ENCODE measurements around the gene RNF214.

The RNF214 gene

DNA sequence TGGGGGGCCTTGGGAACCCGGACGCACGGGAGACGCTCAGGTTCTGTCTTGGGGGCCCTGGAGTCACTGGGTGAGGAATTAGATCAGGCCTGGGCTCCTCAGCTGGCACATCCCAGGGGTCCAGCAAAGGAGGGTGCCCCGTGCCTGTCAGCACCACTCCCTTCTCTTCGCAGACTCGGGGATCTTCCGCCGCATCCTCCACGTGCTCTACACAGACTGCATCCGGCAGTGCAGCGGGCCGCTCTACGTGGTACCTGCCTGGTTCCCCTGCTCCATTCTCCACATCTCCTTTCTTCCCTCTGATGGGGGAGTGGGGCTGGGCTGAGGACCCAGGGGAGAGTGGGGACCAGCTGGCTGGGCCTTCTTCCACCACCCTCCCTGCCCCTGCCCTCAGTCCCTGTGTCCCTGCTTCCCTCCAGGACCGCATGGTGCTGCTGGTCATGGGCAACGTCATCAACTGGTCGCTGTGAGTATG lies 40.0 kb upstream of the RNF214 start:
- Histone ChIP-seq H3K79me2 (ENCODE audit: control insufficient read depth, low read length) (no peaks in the 10 kb centered on the region), H4K20me1 (ENCODE audit: control insufficient read depth, insufficient read depth, low read depth, low read length) (no peaks in the 10 kb centered on the region), H3K27me3 (ENCODE audit: control insufficient read depth, low read length) (no peaks in the 10 kb centered on the region), H3K4me3 (ENCODE audit: low read length) (no peak overlapping the region), H3K4me2 (ENCODE audit: low read length) (no peak overlapping the region), H3K9me3 (ENCODE audit: control insufficient read depth, insufficient read depth, low read length) (no peaks in the 10 kb centered on the region), H3K4me1 (ENCODE audit: control insufficient read depth, low read length) (peaks cover 17% of the 10 kb centered on the region), H3F3A (ENCODE audit: control insufficient read depth, insufficient read depth) (no peaks in the 10 kb centered on the region), H3K36me3 (ENCODE audit: control insufficient read depth, low read length) (peaks cover 6% of the 10 kb centered on the region), H3K9me2 (replicated peaks; ENCODE audit: control insufficient read depth, low read length) (no peaks in the 10 kb centered on the region), H3K27ac (ENCODE audit: low read depth, low read length) (no peak overlapping the region)
- TF ChIP-seq CTCF (IDR thresholded peaks at IDR 0.05; ENCODE audit: low read depth, low read length, poor library complexity, severe bottlenecking) (no peak), EZH2phosphoT487 (IDR thresholded peaks at IDR 0.05; ENCODE audit: borderline replicate concordance, low read length) (no peak)

DNA sequence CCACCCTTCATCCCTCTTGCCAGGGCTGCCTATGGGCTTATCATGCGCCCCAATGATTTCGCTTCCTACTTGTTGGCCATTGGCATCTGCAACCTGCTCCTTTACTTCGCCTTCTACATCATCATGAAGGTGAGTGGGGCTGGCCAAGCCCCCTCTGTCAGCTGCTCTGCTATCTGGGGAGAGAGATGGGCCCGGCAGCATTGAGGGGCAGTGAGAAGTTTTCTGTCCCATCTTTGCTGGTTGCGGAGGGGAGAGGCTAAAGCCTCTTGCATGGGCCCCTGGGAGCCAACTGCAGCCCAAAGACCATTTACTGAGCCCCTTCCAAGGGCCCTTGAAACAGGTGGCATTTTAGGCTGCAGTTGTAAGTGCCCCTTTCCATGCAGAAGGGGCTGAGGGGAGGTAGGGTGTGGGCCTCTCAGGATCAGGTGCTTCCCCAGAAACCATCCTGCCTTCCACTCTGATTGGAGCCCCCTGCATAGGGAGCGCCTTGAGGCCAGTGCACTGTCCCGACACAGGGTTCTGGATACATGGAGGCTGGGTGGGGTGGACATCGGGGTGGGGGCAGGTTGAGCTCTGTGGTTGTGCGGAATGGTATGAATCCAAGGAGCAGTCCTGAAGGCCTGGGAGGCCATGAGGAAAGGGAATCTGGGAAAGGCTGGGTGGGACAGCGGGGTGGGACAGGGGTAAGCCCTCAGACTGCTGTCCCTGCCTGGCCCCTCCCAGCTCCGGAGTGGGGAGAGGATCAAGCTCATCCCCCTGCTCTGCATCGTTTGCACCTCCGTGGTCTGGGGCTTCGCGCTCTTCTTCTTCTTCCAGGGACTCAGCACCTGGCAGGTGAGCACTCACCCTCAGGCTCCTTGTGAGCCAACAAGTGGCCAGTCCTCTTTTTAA lies 39.1 kb upstream of the RNF214 start:
- Histone ChIP-seq H3K79me2 (ENCODE audit: control insufficient read depth, low read length) (no peaks in the 10 kb centered on the region), H3K27ac (ENCODE audit: low read depth, low read length) (no peak overlapping the region), H3F3A (ENCODE audit: control insufficient read depth, insufficient read depth) (no peaks in the 10 kb centered on the region), H3K27me3 (ENCODE audit: control insufficient read depth, low read length) (no peaks in the 10 kb centered on the region), H3K4me2 (ENCODE audit: low read length) (no peak overlapping the region), H3K36me3 (ENCODE audit: control insufficient read depth, low read length) (peaks cover 6% of the 10 kb centered on the region), H3K9me2 (replicated peaks; ENCODE audit: control insufficient read depth, low read length) (no peaks in the 10 kb centered on the region), H3K9me3 (ENCODE audit: control insufficient read depth, insufficient read depth, low read length) (no peaks in the 10 kb centered on the region), H3K4me3 (ENCODE audit: low read length) (no peak overlapping the region), H3K4me1 (ENCODE audit: control insufficient read depth, low read length) (peaks cover 17% of the 10 kb centered on the region), H4K20me1 (ENCODE audit: control insufficient read depth, insufficient read depth, low read depth, low read length) (no peaks in the 10 kb centered on the region)
- TF ChIP-seq EZH2phosphoT487 (IDR thresholded peaks at IDR 0.05; ENCODE audit: borderline replicate concordance, low read length), result no peak
- no peak for TF ChIP-seq CTCF (IDR thresholded peaks at IDR 0.05; ENCODE audit: low read depth, low read length, poor library complexity, severe bottlenecking)

DNA sequence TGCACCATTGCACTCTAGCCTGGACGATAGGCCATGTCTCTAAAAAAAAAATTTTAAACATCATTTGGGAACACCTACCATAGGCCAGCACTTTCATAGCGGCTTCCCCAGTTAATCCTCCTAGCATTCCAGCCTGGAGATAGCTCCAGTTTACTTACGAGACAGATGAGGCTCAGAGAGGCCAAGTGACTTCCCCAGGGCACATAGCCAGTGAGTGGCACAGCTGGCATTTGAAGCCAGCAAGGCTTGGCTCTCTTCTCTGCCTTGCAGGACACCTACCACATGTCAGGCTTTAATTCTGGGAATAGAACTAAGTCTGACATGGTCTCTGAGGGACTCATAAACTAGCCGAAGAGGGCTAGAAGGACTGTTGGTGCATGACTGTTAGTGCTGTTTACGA lies 38.2 kb upstream of the RNF214 start:
- Histone ChIP-seq H4K20me1 (ENCODE audit: control insufficient read depth, insufficient read depth, low read depth, low read length) (no peaks in the 10 kb centered on the region), H3K36me3 (ENCODE audit: control insufficient read depth, low read length) (peaks cover under 1% of the 10 kb centered on the region), H3K4me3 (ENCODE audit: low read length) (no peak overlapping the region), H3F3A (ENCODE audit: control insufficient read depth, insufficient read depth) (no peaks in the 10 kb centered on the region), H3K9me2 (replicated peaks; ENCODE audit: control insufficient read depth, low read length) (no peaks in the 10 kb centered on the region), H3K27me3 (ENCODE audit: control insufficient read depth, low read length) (no peaks in the 10 kb centered on the region), H3K9me3 (ENCODE audit: control insufficient read depth, insufficient read depth, low read length) (no peaks in the 10 kb centered on the region), H3K4me2 (ENCODE audit: low read length) (no peak overlapping the region), H3K27ac (ENCODE audit: low read depth, low read length) (no peak overlapping the region), H3K4me1 (ENCODE audit: control insufficient read depth, low read length) (peaks cover 11% of the 10 kb centered on the region), H3K79me2 (ENCODE audit: control insufficient read depth, low read length) (no peaks in the 10 kb centered on the region)
- TF ChIP-seq EZH2phosphoT487 (IDR thresholded peaks at IDR 0.05; ENCODE audit: borderline replicate concordance, low read length) (no peak), CTCF (IDR thresholded peaks at IDR 0.05; ENCODE audit: low read depth, low read length, poor library complexity, severe bottlenecking) (no peak)
